Stimulated activated naive CD8-positive, alpha-beta T cell treated with anti-CD3 and anti-CD28 coated beads, Interleukin-15, amount 100 ng/mL, for 72 hours (primary cell): Measurements from ENCODE around the gene ZBTB1.

Experiments used
- ATAC-seq: fragments of 150-1000 bp; cut with Tn5 transposase; 2 replicates; pipeline ENCODE4 v1.10.0; 2021; ENCODE audit warnings: mild to moderate bottlenecking, moderate library complexity
- DNase-seq, 2 donors: peaks; one replicate each; pipeline ENCODE4 v3.0.0; 2021 to 2022
- H3K27ac Mint-ChIP-seq, 2 donors: one replicate each; pipeline ENCODE4 v1.8.0; 2022; ENCODE audit warnings: mild to moderate bottlenecking in 2 of 2, mixed read lengths in 2 of 2, moderate library complexity in 2 of 2
- H3K27me3 Mint-ChIP-seq: one replicate; pipeline ENCODE4 v1.8.0; 2022; ENCODE audit warnings: mixed read lengths
- H3K4me1 Mint-ChIP-seq: one replicate; pipeline ENCODE4 v1.8.0; 2022; ENCODE audit warnings: mild to moderate bottlenecking, mixed read lengths
- H3K4me3 Mint-ChIP-seq, 2 donors: one replicate each; pipeline ENCODE4 v1.8.0; 2022; ENCODE audit warnings: mild to moderate bottlenecking in 2 of 2, mixed read lengths in 2 of 2, moderate library complexity in 1 of 2
- H3K9me3 Mint-ChIP-seq, 2 donors: one replicate each; pipeline ENCODE4 v1.8.0; 2022; ENCODE audit warnings: mixed read lengths in 2 of 2

Gene ZBTB1

GRCh38 chr14:64476438-64476837 lies 28.1 kb upstream of the ZBTB1 start:
- Mint-ChIP-seq H3K9me3 (no peaks in the 10 kb centered on the region), H3K27me3 (no peaks in the 10 kb centered on the region), H3K27ac (no peak overlapping the region), H3K4me1 (peaks cover 21% of the 10 kb centered on the region), H3K4me3 (no peak overlapping the region)
- ATAC-seq (no peak), DNase-seq (no peak)

- Mint-ChIP-seq H3K27me3 (no peaks in the 10 kb centered on the region), H3K9me3 (no peaks in the 10 kb centered on the region), H3K27ac (no peak overlapping the region), H3K4me1 (peaks cover 14% of the 10 kb centered on the region), H3K4me3 (no peak overlapping the region)
- DNase-seq = no peak
- ATAC-seq = no peak
These were observed 25.8 kb upstream of the ZBTB1 start for GRCh38 chr14:64478634-64479250.

GRCh38 chr14:64488590-64489099 lies 15.9 kb upstream of the ZBTB1 start:
- no peak overlapping the region for H3K4me3 Mint-ChIP-seq
- H3K9me3 Mint-ChIP-seq = no peaks in the 10 kb centered on the region
- DNase-seq (no peak), ATAC-seq (no peak)
- peak overlapping the region in 1 of 2 donors; percentile 43 for H3K27ac Mint-ChIP-seq
- H3K27me3 Mint-ChIP-seq = no peaks in the 10 kb centered on the region
- peaks cover 39% of the 10 kb centered on the region for H3K4me1 Mint-ChIP-seq

GRCh38 chr14:64491637-64492036 lies 12.9 kb upstream of the ZBTB1 start:
- DNase-seq (no peak), ATAC-seq (no peak)
- H3K4me3 Mint-ChIP-seq = no peak overlapping the region
- peak overlapping the region in 1 of 2 donors; percentile 89 for H3K27ac Mint-ChIP-seq
- no peaks in the 10 kb centered on the region for H3K27me3 Mint-ChIP-seq
- H3K9me3 Mint-ChIP-seq = no peaks in the 10 kb centered on the region
- H3K4me1 Mint-ChIP-seq = peaks cover 58% of the 10 kb centered on the region

GRCh38 chr14:64493455-64493854 lies 11.1 kb upstream of the ZBTB1 start:
- Mint-ChIP-seq H3K9me3 (no peaks in the 10 kb centered on the region), H3K4me1 (peaks cover 63% of the 10 kb centered on the region), H3K27ac (peak overlapping the region; percentile 13 to 50), H3K4me3 (no peak overlapping the region), H3K27me3 (no peaks in the 10 kb centered on the region)
- no peak for DNase-seq
- no peak for ATAC-seq

- no peak overlapping the region for H3K27ac Mint-ChIP-seq
- H3K4me1 Mint-ChIP-seq = peaks cover 76% of the 10 kb centered on the region
- ATAC-seq = no peak
- DNase-seq = no peak
- H3K4me3 Mint-ChIP-seq = no peak overlapping the region
- no peaks in the 10 kb centered on the region for H3K27me3 Mint-ChIP-seq
- H3K9me3 Mint-ChIP-seq = no peaks in the 10 kb centered on the region
These were observed 9.3 kb upstream of the ZBTB1 start for GRCh38 chr14:64495252-64495651.

- ATAC-seq (no peak), DNase-seq (no peak)
- Mint-ChIP-seq H3K4me3 (no peak overlapping the region), H3K27me3 (no peaks in the 10 kb centered on the region), H3K27ac (peak overlapping the region in 1 of 2 donors; percentile 12), H3K9me3 (no peaks in the 10 kb centered on the region), H3K4me1 (peaks cover 71% of the 10 kb centered on the region)
These were observed 7.8 kb upstream of the ZBTB1 start for GRCh38 chr14:64496764-64497163.

- Mint-ChIP-seq H3K4me1 (peaks cover 46% of the 10 kb centered on the region), H3K9me3 (no peaks in the 10 kb centered on the region), H3K27me3 (no peaks in the 10 kb centered on the region), H3K27ac (peak overlapping the region; percentile 44 to 93), H3K4me3 (peak overlapping the region; percentile 80 to 90)
- DNase-seq (no peak), ATAC-seq (no peak)
These were observed 4.5 kb upstream of the ZBTB1 start for GRCh38 chr14:64500088-64500487.

- DNase-seq (no peak), ATAC-seq (no peak)
- peak overlapping the region; percentile 76 to 95 for H3K27ac Mint-ChIP-seq
- H3K4me1 Mint-ChIP-seq = peaks cover 44% of the 10 kb centered on the region
- peak overlapping the region; percentile 90 for H3K4me3 Mint-ChIP-seq
- no peaks in the 10 kb centered on the region for H3K9me3 Mint-ChIP-seq
- H3K27me3 Mint-ChIP-seq = no peaks in the 10 kb centered on the region
These were observed 3.0 kb upstream of the ZBTB1 start for GRCh38 chr14:64501411-64502171.

- ATAC-seq (no peak), DNase-seq (peak; percentile 21 to 30)
- peak overlapping the region; percentile 95 to 97 for H3K27ac Mint-ChIP-seq
- no peaks in the 10 kb centered on the region for H3K27me3 Mint-ChIP-seq
- H3K4me3 Mint-ChIP-seq = peak overlapping the region; percentile 90
- H3K9me3 Mint-ChIP-seq = no peaks in the 10 kb centered on the region
- H3K4me1 Mint-ChIP-seq = peaks cover 49% of the 10 kb centered on the region
These were observed 2.1 kb upstream of the ZBTB1 start for GRCh38 chr14:64502456-64502855.

- peak overlapping the region; percentile 90 for H3K4me3 Mint-ChIP-seq
- H3K4me1 Mint-ChIP-seq = peaks cover 49% of the 10 kb centered on the region
- ATAC-seq (no peak), DNase-seq (no peak)
- H3K27ac Mint-ChIP-seq = peak overlapping the region; percentile 97 to 99
- H3K27me3 Mint-ChIP-seq = no peaks in the 10 kb centered on the region
- no peaks in the 10 kb centered on the region for H3K9me3 Mint-ChIP-seq
These were observed 1.6 kb upstream of the ZBTB1 start for GRCh38 chr14:64502887-64503433.

- Mint-ChIP-seq H3K27me3 (no peaks in the 10 kb centered on the region), H3K9me3 (no peaks in the 10 kb centered on the region), H3K4me3 (peak within 1 kb of the TSS; percentile 90), H3K4me1 (peaks cover 53% of the 10 kb centered on the region), H3K27ac (peak within 1 kb of the TSS; percentile 99 to 100)
- peak; percentile 76 for ATAC-seq
- DNase-seq = peak; percentile 94 to 96
These were observed 898 bp upstream of the ZBTB1 start, which contains the start of gene ZBTB25 for GRCh38 chr14:64503434-64504309. TSS of gene ZBTB25 (minus strand) at chr14:64503838. CDS start at chr14:64490533, 13,305 bp downstream.

GRCh38 chr14:64504897-64505794 lies 576 bp downstream of the ZBTB1 start:
- no peaks in the 10 kb centered on the region for H3K9me3 Mint-ChIP-seq
- ATAC-seq (peak; percentile 48), DNase-seq (peak; percentile 82 to 86)
- peak overlapping the region; percentile 90 for H3K4me3 Mint-ChIP-seq
- H3K4me1 Mint-ChIP-seq = peaks cover 53% of the 10 kb centered on the region
- H3K27ac Mint-ChIP-seq = peak overlapping the region; percentile 99 to 100
- H3K27me3 Mint-ChIP-seq = no peaks in the 10 kb centered on the region

- ATAC-seq (no peak), DNase-seq (no peak)
- Mint-ChIP-seq H3K4me3 (peak overlapping the region; percentile 90), H3K27ac (peak overlapping the region; percentile 27 to 96), H3K9me3 (no peaks in the 10 kb centered on the region), H3K4me1 (peaks cover 61% of the 10 kb centered on the region), H3K27me3 (no peaks in the 10 kb centered on the region)
These were observed 2.2 kb downstream of the ZBTB1 start for GRCh38 chr14:64506721-64507120.
